A673 (cell line): ENCODE data around the gene KANSL3.

Experiments
- CTCF ChIP-seq: fragments of 300-800, 200-600 bp; sonication (generic); conservative IDR thresholded peaks from 2 replicates; pipeline ENCODE4 v1.5.1; 2017; ENCODE audit warnings: low read depth, mild to moderate bottlenecking, antibody characterized with exemption, low read length, moderate library complexity, mixed read lengths
- EZH2 ChIP-seq: fragments of 200-600 bp; sonication (generic); IDR thresholded peaks from 2 replicates; pipeline ENCODE4 v1.6.1; 2017; ENCODE audit warnings: borderline replicate concordance, low read depth, mild to moderate bottlenecking, mixed read lengths, antibody characterized with exemption, low read length; ENCODE audit not compliant: poor library complexity, severe bottlenecking

- TF ChIP-seq CTCF (no peak), EZH2 (no peak)
These were observed 80.1 kb downstream of the KANSL3 start for GRCh38 chr2:96558061-96558460.
